Neural cell (in vitro differentiated cells): ENCODE measurements around the gene FBXO10. TPM values are rescaled to one million over a fixed set of nuclear protein-coding genes. Genes with fewer than 3 reads are reported as not detected.

Experiments
- H2AFZ ChIP-seq: fragments of 200-600, 300-800 bp; sonication (generic), shearing (Covaris generic); 2 replicates; pipeline ENCODE4 v1.6.0; 2014; ENCODE audit warnings: low read depth, mild to moderate bottlenecking, antibody characterized with exemption, low read length, moderate library complexity
- H3F3A ChIP-seq: fragments of 200-600 bp; shearing (Covaris generic); 2 replicates; pipeline ENCODE4 v1.6.1; 2016; ENCODE audit warnings: mild to moderate bottlenecking, moderate library complexity, mixed read lengths, antibody characterized with exemption, low read length; ENCODE audit not compliant: insufficient read depth, poor library complexity, severe bottlenecking
- H3K27ac ChIP-seq: fragments of 200-600, 300-800 bp; sonication (generic), shearing (Covaris generic); 2 replicates; pipeline ENCODE4 v1.5.1; 2014; ENCODE audit warnings: mild to moderate bottlenecking, low read length, moderate library complexity
- H3K27me3 ChIP-seq: fragments of 300-800, 200-600 bp; sonication (generic), shearing (Covaris generic); 2 replicates; pipeline ENCODE4 v1.6.0; 2014; ENCODE audit warnings: mild to moderate bottlenecking, low read depth, low read length, moderate library complexity; ENCODE audit not compliant: insufficient read depth
- H3K36me3 ChIP-seq: fragments of 300-800, 200-600 bp; sonication (generic), shearing (Covaris generic); 2 replicates; pipeline ENCODE4 v1.5.1; 2014; ENCODE audit warnings: mild to moderate bottlenecking, antibody characterized with exemption, low read length, moderate library complexity; ENCODE audit not compliant: insufficient read depth
- H3K4me2 ChIP-seq: fragments of 300-800, 200-600 bp; sonication (generic), shearing (Covaris generic); 2 replicates; pipeline ENCODE4 v1.6.0; 2014; ENCODE audit warnings: mild to moderate bottlenecking, low read length
- H3K4me3 ChIP-seq: fragments of 300-800, 200-600 bp; sonication (generic), shearing (Covaris generic); 2 replicates; pipeline ENCODE4 v1.5.1; 2014; ENCODE audit warnings: mild to moderate bottlenecking, low read length, moderate library complexity
- H3K79me2 ChIP-seq: fragments of 200-600 bp; shearing (Covaris generic); replicated peaks from 2 replicates; pipeline ENCODE4 v1.6.0; 2014; ENCODE audit warnings: mild to moderate bottlenecking, low read length, moderate library complexity; ENCODE audit not compliant: insufficient read depth
- H3K9ac ChIP-seq: fragments of 300-800, 200-600 bp; sonication (generic), shearing (Covaris generic); 2 replicates; pipeline ENCODE4 v1.6.1; 2016; ENCODE audit warnings: mild to moderate bottlenecking, low read length, mixed read lengths
- H3K9me2 ChIP-seq: fragments of 200-600 bp; shearing (Covaris generic); 2 replicates; pipeline ENCODE4 v1.6.1; 2016; ENCODE audit warnings: mild to moderate bottlenecking, low read length, mixed read lengths; ENCODE audit not compliant: insufficient read depth
- H3K9me3 ChIP-seq: fragments of 200-600, 300-800 bp; sonication (generic), shearing (Covaris generic); 2 replicates; pipeline ENCODE4 v1.6.1; 2016; ENCODE audit warnings: mild to moderate bottlenecking, mixed run types, low read length, moderate library complexity, mixed read lengths
- H4K20me1 ChIP-seq: fragments of 200-600 bp; shearing (Covaris generic); 2 replicates; pipeline ENCODE4 v1.6.1; 2016; ENCODE audit warnings: mild to moderate bottlenecking, mixed run types; ENCODE audit not compliant: insufficient read depth
- EP300 ChIP-seq: fragments of 450-650 bp; conservative IDR thresholded peaks from 2 replicates; pipeline ENCODE4 v1.6.1; 2014; ENCODE audit warnings: antibody characterized with exemption, mild to moderate bottlenecking, moderate library complexity; ENCODE audit not compliant: poor library complexity, severe bottlenecking
- EZH2 ChIP-seq: fragments of 200-600, 300-800 bp; shearing (Covaris generic), sonication (generic); IDR thresholded peaks from 2 replicates; pipeline ENCODE4 v1.6.1; 2014; ENCODE audit warnings: antibody characterized with exemption, low read length, borderline replicate concordance, mild to moderate bottlenecking; ENCODE audit not compliant: insufficient read depth, poor library complexity, severe bottlenecking
- MXI1 ChIP-seq: fragments of 450-650 bp; conservative IDR thresholded peaks from 2 replicates; pipeline ENCODE4 v1.6.1; 2014; ENCODE audit warnings: antibody characterized with exemption, mild to moderate bottlenecking; ENCODE audit not compliant: poor library complexity, severe bottlenecking
- POLR2AphosphoS5 ChIP-seq: IDR thresholded peaks from 2 replicates; pipeline ENCODE4 v1.6.1; 2012
- RAD21 ChIP-seq: fragments of 450-650 bp; conservative IDR thresholded peaks from 2 replicates; pipeline ENCODE4 v1.6.1; 2014; ENCODE audit warnings: antibody characterized with exemption, mild to moderate bottlenecking, moderate library complexity
- SMC3 ChIP-seq: fragments of 450-650 bp; conservative IDR thresholded peaks from 2 replicates; pipeline ENCODE4 v1.6.1; 2014; ENCODE audit warnings: antibody characterized with exemption, mild to moderate bottlenecking, moderate library complexity; ENCODE audit not compliant: poor library complexity
- TAF1 ChIP-seq: IDR thresholded peaks from 2 replicates; pipeline ENCODE4 v1.6.1; 2012; ENCODE audit warnings: low read depth
- polyA plus RNA-seq: library from polyadenylated mRNA; depleted of rRNA; stranded (reverse); fragments of >200 nt; gene quantifications from 2 replicates; pipeline ENCODE4 v1.2.3, GENCODE V29; 2014
- TF ChIP-seq, protein P1 (sequence below): IDR thresholded peaks from 2 replicates; pipeline ENCODE4 v1.6.1; 2012; ENCODE audit warnings: borderline replicate concordance
- TF ChIP-seq, protein P2 (sequence below): fragments of 450-650 bp; IDR thresholded peaks from 2 replicates; pipeline ENCODE4 v1.5.1; 2014; ENCODE audit warnings: antibody characterized with exemption, mild to moderate bottlenecking, moderate library complexity; ENCODE audit not compliant: poor library complexity, severe bottlenecking

Gene FBXO10
- polyA plus RNA-seq, 1 donor from 2014 or later = 16.0 TPM

DNA sequence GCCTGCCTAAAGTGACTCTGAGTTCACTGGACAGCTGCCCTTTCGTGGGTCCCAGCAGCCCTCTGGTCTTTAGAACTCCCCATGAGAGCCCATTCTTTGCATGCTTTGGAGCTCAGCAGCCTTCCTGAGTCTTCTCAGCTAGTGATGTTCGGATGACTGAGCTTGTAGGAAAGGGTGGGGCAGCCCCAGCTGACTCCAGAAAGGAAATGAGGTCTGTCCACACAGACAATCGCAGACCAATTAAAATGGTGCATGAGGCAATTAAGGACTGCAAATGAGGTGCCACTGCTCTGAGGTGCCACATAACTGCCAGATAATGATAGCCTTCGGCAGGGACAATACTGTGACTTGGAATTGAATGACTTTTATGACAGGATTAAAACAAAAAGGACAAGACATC, 41.7 kb upstream of the FBXO10 start:
- no peak for TF ChIP-seq POLR2AphosphoS5
- TF ChIP-seq, protein P1, sequence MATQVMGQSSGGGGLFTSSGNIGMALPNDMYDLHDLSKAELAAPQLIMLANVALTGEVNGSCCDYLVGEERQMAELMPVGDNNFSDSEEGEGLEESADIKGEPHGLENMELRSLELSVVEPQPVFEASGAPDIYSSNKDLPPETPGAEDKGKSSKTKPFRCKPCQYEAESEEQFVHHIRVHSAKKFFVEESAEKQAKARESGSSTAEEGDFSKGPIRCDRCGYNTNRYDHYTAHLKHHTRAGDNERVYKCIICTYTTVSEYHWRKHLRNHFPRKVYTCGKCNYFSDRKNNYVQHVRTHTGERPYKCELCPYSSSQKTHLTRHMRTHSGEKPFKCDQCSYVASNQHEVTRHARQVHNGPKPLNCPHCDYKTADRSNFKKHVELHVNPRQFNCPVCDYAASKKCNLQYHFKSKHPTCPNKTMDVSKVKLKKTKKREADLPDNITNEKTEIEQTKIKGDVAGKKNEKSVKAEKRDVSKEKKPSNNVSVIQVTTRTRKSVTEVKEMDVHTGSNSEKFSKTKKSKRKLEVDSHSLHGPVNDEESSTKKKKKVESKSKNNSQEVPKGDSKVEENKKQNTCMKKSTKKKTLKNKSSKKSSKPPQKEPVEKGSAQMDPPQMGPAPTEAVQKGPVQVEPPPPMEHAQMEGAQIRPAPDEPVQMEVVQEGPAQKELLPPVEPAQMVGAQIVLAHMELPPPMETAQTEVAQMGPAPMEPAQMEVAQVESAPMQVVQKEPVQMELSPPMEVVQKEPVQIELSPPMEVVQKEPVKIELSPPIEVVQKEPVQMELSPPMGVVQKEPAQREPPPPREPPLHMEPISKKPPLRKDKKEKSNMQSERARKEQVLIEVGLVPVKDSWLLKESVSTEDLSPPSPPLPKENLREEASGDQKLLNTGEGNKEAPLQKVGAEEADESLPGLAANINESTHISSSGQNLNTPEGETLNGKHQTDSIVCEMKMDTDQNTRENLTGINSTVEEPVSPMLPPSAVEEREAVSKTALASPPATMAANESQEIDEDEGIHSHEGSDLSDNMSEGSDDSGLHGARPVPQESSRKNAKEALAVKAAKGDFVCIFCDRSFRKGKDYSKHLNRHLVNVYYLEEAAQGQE = no peak
- no peak for TF ChIP-seq RAD21
- TF ChIP-seq TAF1 = no peak
- TF ChIP-seq, protein P2, sequence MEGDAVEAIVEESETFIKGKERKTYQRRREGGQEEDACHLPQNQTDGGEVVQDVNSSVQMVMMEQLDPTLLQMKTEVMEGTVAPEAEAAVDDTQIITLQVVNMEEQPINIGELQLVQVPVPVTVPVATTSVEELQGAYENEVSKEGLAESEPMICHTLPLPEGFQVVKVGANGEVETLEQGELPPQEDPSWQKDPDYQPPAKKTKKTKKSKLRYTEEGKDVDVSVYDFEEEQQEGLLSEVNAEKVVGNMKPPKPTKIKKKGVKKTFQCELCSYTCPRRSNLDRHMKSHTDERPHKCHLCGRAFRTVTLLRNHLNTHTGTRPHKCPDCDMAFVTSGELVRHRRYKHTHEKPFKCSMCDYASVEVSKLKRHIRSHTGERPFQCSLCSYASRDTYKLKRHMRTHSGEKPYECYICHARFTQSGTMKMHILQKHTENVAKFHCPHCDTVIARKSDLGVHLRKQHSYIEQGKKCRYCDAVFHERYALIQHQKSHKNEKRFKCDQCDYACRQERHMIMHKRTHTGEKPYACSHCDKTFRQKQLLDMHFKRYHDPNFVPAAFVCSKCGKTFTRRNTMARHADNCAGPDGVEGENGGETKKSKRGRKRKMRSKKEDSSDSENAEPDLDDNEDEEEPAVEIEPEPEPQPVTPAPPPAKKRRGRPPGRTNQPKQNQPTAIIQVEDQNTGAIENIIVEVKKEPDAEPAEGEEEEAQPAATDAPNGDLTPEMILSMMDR = no peak
- no peak for TF ChIP-seq MXI1
- no peak for TF ChIP-seq EP300
- no peak for TF ChIP-seq SMC3
- TF ChIP-seq EZH2 = no peak
- Histone ChIP-seq H3K9me3 (no peaks in the 10 kb centered on the region), H3K4me3 (no peak overlapping the region), H3K27me3 (no peaks in the 10 kb centered on the region), H3K4me2 (no peak overlapping the region), H3F3A (no peaks in the 10 kb centered on the region), H2AFZ (no peak overlapping the region), H3K79me2 (no peaks in the 10 kb centered on the region), H3K9me2 (no peaks in the 10 kb centered on the region), H3K9ac (no peak overlapping the region), H3K27ac (no peak overlapping the region), H4K20me1 (no peaks in the 10 kb centered on the region), H3K36me3 (no peaks in the 10 kb centered on the region)

GRCh38 chr9:37617161-37617560, 41.0 kb upstream of the FBXO10 start:
- no peak overlapping the region for H3K4me2 ChIP-seq
- no peaks in the 10 kb centered on the region for H3K27me3 ChIP-seq
- no peak for TF ChIP-seq TAF1
- no peak for TF ChIP-seq MXI1
- TF ChIP-seq POLR2AphosphoS5 = no peak
- no peak for TF ChIP-seq EZH2
- no peak for TF ChIP-seq EP300
- TF ChIP-seq, protein P1 = no peak
- no peak for TF ChIP-seq SMC3
- TF ChIP-seq, protein P2 = no peak
- no peak for TF ChIP-seq RAD21
- H3K4me3 ChIP-seq = no peak overlapping the region
- H4K20me1 ChIP-seq = no peaks in the 10 kb centered on the region
- no peaks in the 10 kb centered on the region for H3K36me3 ChIP-seq
- no peaks in the 10 kb centered on the region for H3K9me3 ChIP-seq
- H3K79me2 ChIP-seq = no peaks in the 10 kb centered on the region
- H3K27ac ChIP-seq = no peak overlapping the region
- H3K9ac ChIP-seq = no peak overlapping the region
- no peak overlapping the region for H2AFZ ChIP-seq
- no peaks in the 10 kb centered on the region for H3K9me2 ChIP-seq
- no peaks in the 10 kb centered on the region for H3F3A ChIP-seq
